Tibial nerve (tissue), 4 donors: ENCODE results near the gene IQCC. TPM values are rescaled to one million over a fixed set of nuclear protein-coding genes. Genes with fewer than 3 reads are reported as not detected.
A peak's percentile ranks its signal among the peaks of the same experiment; 100 is the strongest.

Source experiments
- DNase-seq, 2 donors: peaks; one replicate each; pipeline ENCODE4 v3.0.0-alpha.2; 2019; ENCODE audit warnings: low spot score in 2 of 2
- H3K27ac ChIP-seq, 4 donors: fragments of 200-600 bp; sonication (generic) in 3 of 4; one replicate each; pipeline ENCODE4 v1.5.1; 2017 to 2019; ENCODE audit warnings: mild to moderate bottlenecking in 1 of 4
- H3K27me3 ChIP-seq, 2 donors: fragments of 200-600 bp; sonication (generic) in 1 of 2; one replicate each; pipeline versions ENCODE4 v1.5.1 to v1.6.0; 2017 to 2019
- H3K36me3 ChIP-seq, 3 donors: fragments of 200-600 bp; sonication (generic); one replicate each; pipeline ENCODE4 v1.5.1; 2018 to 2019
- H3K4me1 ChIP-seq, 4 donors: fragments of 200-600 bp; sonication (generic) in 3 of 4; one replicate each; pipeline ENCODE4 v1.5.1; 2017 to 2019
- H3K4me3 ChIP-seq, 4 donors: fragments of 200-600 bp; sonication (generic) in 3 of 4; one replicate each; pipeline ENCODE4 v1.5.1; 2017 to 2019; ENCODE audit warnings: mild to moderate bottlenecking in 1 of 4, moderate library complexity in 1 of 4
- H3K9me3 ChIP-seq, 4 donors: fragments of 200-600 bp; sonication (generic) in 3 of 4; one replicate each; pipeline ENCODE4 v1.5.1; 2017 to 2019
- CTCF ChIP-seq, 5 experiments: fragments of 200-600 bp in 3 of 5; fragments of 450-650 bp in 2 of 5; sonication (generic) in 3 of 5; IDR thresholded peaks; one replicate each; pipeline ENCODE4 v1.5.1; 2016 to 2019; ENCODE audit warnings: antibody characterized with exemption in 5 of 5, mild to moderate bottlenecking in 3 of 5, moderate library complexity in 2 of 5
- EP300 ChIP-seq, 2 donors: sonication (generic); formaldehyde crosslinking; IDR thresholded peaks; one replicate each; pipeline ENCODE4 v1.6.1; 2017; ENCODE audit warnings: antibody characterized with exemption in 2 of 2, mild to moderate bottlenecking in 1 of 2
- POLR2A ChIP-seq, 2 donors: fragments of 450-650 bp; IDR thresholded peaks; one replicate each; pipeline ENCODE4 v1.6.1; 2017; ENCODE audit warnings: antibody characterized with exemption in 2 of 2, mild to moderate bottlenecking in 2 of 2, moderate library complexity in 2 of 2
- WGBS, 2 donors: methylation state at CpG; one replicate each; pipeline ENCODE4 v1.1.5; 2018; 5-methylcytosine and 5-hydroxymethylcytosine counted together
- total RNA-seq, 4 donors: library from RNA; depleted of rRNA; stranded (reverse); fragments of >200 nt; gene quantifications; one replicate each; pipeline ENCODE4 v1.1.0, GENCODE V29; 2016

Gene IQCC
- total RNA-seq, 4 donors from 2014 or later, result 2.4 to 4.7 (median 3.7) TPM

- no peaks in the 10 kb centered on the region for H3K27me3 ChIP-seq
- no peak overlapping the region for H3K4me3 ChIP-seq
- WGBS, 2 donors, result 82 to 86% methylated on average over 5 of the region's 5 CpGs
- H3K27ac ChIP-seq, result no peak overlapping the region
- H3K36me3 ChIP-seq, result peaks cover 0 to 88% (median 15%) of the 10 kb centered on the region in 3 donors
- no peak for DNase-seq
- no peaks in the 10 kb centered on the region for H3K9me3 ChIP-seq
- TF ChIP-seq POLR2A (IDR thresholded peaks at IDR 0.05), result no peak
- TF ChIP-seq EP300 (IDR thresholded peaks at IDR 0.05), result no peak
- no peak for TF ChIP-seq CTCF (IDR thresholded peaks at IDR 0.05)
- no peaks in the 10 kb centered on the region for H3K4me1 ChIP-seq
Measured at GRCh38 chr1:32231843-32232432, 26.5 kb downstream of the IQCC start.

- H3K27ac ChIP-seq, result no peak overlapping the region
- H3K9me3 ChIP-seq, result no peaks in the 10 kb centered on the region
- TF ChIP-seq CTCF (IDR thresholded peaks at IDR 0.05) (no peak), POLR2A (IDR thresholded peaks at IDR 0.05) (no peak), EP300 (IDR thresholded peaks at IDR 0.05) (no peak)
- DNase-seq, result no peak
- 77 to 80% methylated on average over 8 of the region's 8 CpGs for WGBS, 2 donors
- no peaks in the 10 kb centered on the region for H3K4me1 ChIP-seq
- H3K27me3 ChIP-seq, result no peaks in the 10 kb centered on the region
- H3K4me3 ChIP-seq, result no peak overlapping the region
- peaks cover 0 to 81% (median 15%) of the 10 kb centered on the region in 3 donors for H3K36me3 ChIP-seq
Measured at GRCh38 chr1:32232558-32233304, 27.3 kb downstream of the IQCC start.

GRCh38 chr1:32234792-32235191 lies 29.3 kb downstream of the IQCC start:
- Histone ChIP-seq H3K4me1 (peaks cover 0 to 7% (median under 1%) of the 10 kb centered on the region in 4 donors), H3K36me3 (peaks cover 0 to 60% (median 9%) of the 10 kb centered on the region in 3 donors), H3K27me3 (no peaks in the 10 kb centered on the region), H3K4me3 (no peak overlapping the region), H3K9me3 (no peaks in the 10 kb centered on the region), H3K27ac (no peak overlapping the region)
- no peak for TF ChIP-seq POLR2A (IDR thresholded peaks at IDR 0.05)
- no peak for TF ChIP-seq CTCF (IDR thresholded peaks at IDR 0.05)
- TF ChIP-seq EP300 (IDR thresholded peaks at IDR 0.05), result no peak
- no peak for DNase-seq
- WGBS, 2 donors, result 78 to 82% methylated on average over 4 to 7 of the region's 7 CpGs

GRCh38 chr1:32239337-32239736 lies 33.9 kb downstream of the IQCC start:
- Histone ChIP-seq H3K27ac (peak overlapping the region in 3 of 4 donors; percentile 26 to 93 (median 82)), H3K36me3 (peaks cover 0 to 14% (median 0%) of the 10 kb centered on the region in 3 donors), H3K9me3 (no peaks in the 10 kb centered on the region), H3K4me3 (peak overlapping the region in 1 of 4 donors; percentile 84), H3K27me3 (no peaks in the 10 kb centered on the region), H3K4me1 (peaks cover 0 to 40% (median 12%) of the 10 kb centered on the region in 4 donors)
- whole genome bisulfite sequencing, 2 donors, result 27 to 55% methylated on average over 4 of the region's 4 CpGs
- no peak for DNase-seq
- TF ChIP-seq POLR2A (IDR thresholded peaks at IDR 0.05) (no peak), EP300 (IDR thresholded peaks at IDR 0.05) (no peak)

GRCh38 chr1:32239790-32240139 lies 34.3 kb downstream of the IQCC start:
- WGBS, 2 donors, result 26 to 74% methylated on average over 18 to 19 of the region's 20 CpGs
- H3K36me3 ChIP-seq, result peaks cover 0 to 10% (median 0%) of the 10 kb centered on the region in 3 donors
- peak overlapping the region; percentile 26 to 93 (median 73) for H3K27ac ChIP-seq
- H3K4me1 ChIP-seq, result peaks cover 0 to 40% (median 12%) of the 10 kb centered on the region in 4 donors
- TF ChIP-seq CTCF (IDR thresholded peaks at IDR 0.05), result no peak
- no peak for TF ChIP-seq POLR2A (IDR thresholded peaks at IDR 0.05)
- no peak for TF ChIP-seq EP300 (IDR thresholded peaks at IDR 0.05)
- H3K9me3 ChIP-seq, result no peaks in the 10 kb centered on the region
- no peaks in the 10 kb centered on the region for H3K27me3 ChIP-seq
- H3K4me3 ChIP-seq, result peak overlapping the region; percentile 25 to 84 (median 65)
- DNase-seq, result no peak
